Endothelial cell of umbilical vein (primary cell): ENCODE measurements around the gene STARD9. TPM values are rescaled to one million over a fixed set of nuclear protein-coding genes. Genes with fewer than 3 reads are reported as not detected.

ENCODE experiments used
- BruUV-seq: library from RNA; stranded (reverse); fragments of 400-500 nt; replicated peaks from 2 replicates; lab custom pipeline; 2021; lab: Mats Ljungman, UMichigan
- CTCF ChIA-PET: fragments of 300-600, 350-600 bp; sonication (Branson Sonifier 250); formaldehyde crosslinking; loops from one replicate; lab custom pipeline; 2021; ENCODE audit warnings: antibody characterized with exemption, inconsistent platforms; lab: Charles Lee
- POLR2A ChIA-PET: fragments of 300-600, 350-600 bp; sonication (Branson Sonifier 250); formaldehyde crosslinking; loops from one replicate; lab custom pipeline; 2021; ENCODE audit warnings: antibody characterized with exemption, inconsistent platforms; lab: Charles Lee
- DNase-seq: peaks from one replicate; pipeline ENCODE4 v3.0.0-alpha.2; 2011; ENCODE audit warnings: low read depth, low spot score
- FAIRE-seq: peaks from 2 replicates; lab custom pipeline; 2011; peaks lifted over from hg19 to GRCh38; lab: Jason Lieb, UNC
- H2AFZ ChIP-seq: 2 replicates; pipeline ENCODE4 v1.6.0; 2012; ENCODE audit warnings: low read depth, low read length, control low read depth, inconsistent platforms
- H3K27ac ChIP-seq: 2 replicates; pipeline ENCODE4 v1.5.1; 2011; ENCODE audit warnings: low read depth, mild to moderate bottlenecking, control low read depth, low read length, moderate library complexity; ENCODE audit not compliant: insufficient read depth
- H3K27me3 ChIP-seq, 2 experiments: 2 replicates each; pipeline versions ENCODE4 v1.6.0 to v1.6.1; 2011; ENCODE audit warnings: low read length in 2 of 2, mixed read lengths in 1 of 2; ENCODE audit not compliant: control insufficient read depth in 2 of 2, insufficient read depth in 2 of 2
- H3K36me3 ChIP-seq, 2 experiments: 2 replicates in 1 of 2; 3 replicates in 1 of 2; pipeline ENCODE4 v1.5.1; 2011; ENCODE audit warnings: low read length in 2 of 2, mild to moderate bottlenecking in 1 of 2, moderate library complexity in 1 of 2; ENCODE audit not compliant: control insufficient read depth in 2 of 2, insufficient read depth in 2 of 2; ENCODE audit errors: extremely low read depth in 1 of 2
- H3K4me1 ChIP-seq: 3 replicates; pipeline ENCODE4 v1.5.1; 2011; ENCODE audit warnings: mild to moderate bottlenecking, low read length; ENCODE audit not compliant: control insufficient read depth, insufficient read depth; ENCODE audit errors: extremely low read depth
- H3K4me2 ChIP-seq: 2 replicates; pipeline ENCODE4 v1.6.1; 2011; ENCODE audit warnings: low read length, control low read depth, mixed read lengths; ENCODE audit not compliant: insufficient read depth
- H3K4me3 ChIP-seq, 3 experiments: fragments of 200-600 bp in 1 of 3; sonication (generic), shearing (Covaris generic) in 1 of 3; replicated peaks in 1 of 3; 2 replicates each; pipeline ENCODE4 v1.5.1; 2011 to 2016; ENCODE audit warnings: control low read depth in 3 of 3, low read length in 3 of 3, mild to moderate bottlenecking in 2 of 3, inconsistent platforms in 1 of 3, low read depth in 1 of 3, moderate library complexity in 1 of 3; ENCODE audit not compliant: insufficient read depth in 1 of 3
- H3K79me2 ChIP-seq: 2 replicates; pipeline ENCODE4 v1.6.0; 2012; ENCODE audit warnings: low read length, inconsistent platforms; ENCODE audit not compliant: control insufficient read depth, insufficient read depth
- H3K9ac ChIP-seq: replicated peaks from 2 replicates; pipeline ENCODE3; 2011; ENCODE audit warnings: low read length, control low read depth; ENCODE audit not compliant: insufficient read depth; ENCODE audit errors: extremely low read depth
- H3K9me1 ChIP-seq: replicated peaks from 3 replicates; pipeline ENCODE4 v1.6.0; 2011; ENCODE audit warnings: mild to moderate bottlenecking, low read length; ENCODE audit not compliant: control insufficient read depth, insufficient read depth; ENCODE audit errors: extremely low read depth
- H3K9me3 ChIP-seq: replicated peaks from 2 replicates; pipeline ENCODE4 v1.5.1; 2012; ENCODE audit warnings: low read length, inconsistent platforms; ENCODE audit not compliant: control insufficient read depth, insufficient read depth
- H4K20me1 ChIP-seq: replicated peaks from 2 replicates; pipeline ENCODE3; 2011; ENCODE audit warnings: mild to moderate bottlenecking, low read length; ENCODE audit not compliant: control insufficient read depth, insufficient read depth; ENCODE audit errors: extremely low read depth
- EZH2 ChIP-seq: IDR thresholded peaks from 2 replicates; pipeline ENCODE4 v1.6.1; 2012; ENCODE audit warnings: borderline replicate concordance, low read depth, mild to moderate bottlenecking, moderate library complexity, low read length, inconsistent platforms; ENCODE audit not compliant: severe bottlenecking
- FOS ChIP-seq: IDR thresholded peaks from 2 replicates; pipeline ENCODE4 v1.6.1; 2011; ENCODE audit warnings: mild to moderate bottlenecking, low read length, moderate library complexity, borderline replicate concordance; ENCODE audit not compliant: insufficient read depth
- GATA2 ChIP-seq: IDR thresholded peaks from 2 replicates; pipeline ENCODE4 v1.7.0; 2011; ENCODE audit warnings: low read depth, mild to moderate bottlenecking, moderate library complexity, mixed read lengths, low read length; ENCODE audit not compliant: insufficient read length, insufficient read depth
- JUN ChIP-seq: IDR thresholded peaks from 2 replicates; pipeline ENCODE4 v1.6.1; 2011; ENCODE audit warnings: borderline replicate concordance, low read depth; ENCODE audit not compliant: insufficient read length, insufficient read depth
- MYC ChIP-seq: IDR thresholded peaks from one replicate; pipeline ENCODE4 v1.6.1; 2011; ENCODE audit warnings: mild to moderate bottlenecking, low read depth, low read length
- POLR2A ChIP-seq: IDR thresholded peaks from 2 replicates; pipeline ENCODE4 v1.6.1; 2012; ENCODE audit warnings: low read depth, mild to moderate bottlenecking, control low read depth, low read length
- POLR2AphosphoS5 ChIP-seq: IDR thresholded peaks from 2 replicates; pipeline ENCODE4 v1.6.1; 2012; ENCODE audit warnings: low read depth, mild to moderate bottlenecking, control low read depth, low read length, moderate library complexity; ENCODE audit not compliant: insufficient read depth
- dilution Hi-C: fragments of 300-500 bp; cut with MboI; formaldehyde crosslinking; loops from one replicate; pipeline ENCODE4 v1.15.0; 2019; ENCODE audit warnings: low sequenced_read_pairs; ENCODE audit not compliant: extremely low pct_ligation_motif_present
- intact Hi-C: fragments of 100-400 bp; cut with micrococcal nuclease; formaldehyde crosslinking; loops from one replicate; pipeline ENCODE4 v1.10.0; 2022
- polyA plus RNA-seq, 4 experiments: library from polyadenylated mRNA; depleted of rRNA in 3 of 4; stranded (reverse) in 3 of 4; unstranded in 1 of 4; fragments of >200 nt; gene quantifications; 2 replicates each; pipeline versions ENCODE4 v1.2.1 to v1.2.3, GENCODE V29; 2011 to 2012; ENCODE audit warnings: missing spikeins in 1 of 4
- total RNA-seq: library from RNA; stranded (reverse); gene quantifications from 2 replicates; pipeline ENCODE4 v1.2.3, GENCODE V29; 2021
- TF ChIP-seq, protein P1 (sequence below): IDR thresholded peaks from 2 replicates; pipeline ENCODE4 v1.6.1; 2011; ENCODE audit not compliant: insufficient read depth, insufficient read length
- TF ChIP-seq, protein P2 (sequence below), 2 donors: IDR thresholded peaks; 1 replicate in 1 of 2; 2 replicates in 1 of 2; pipeline ENCODE4 v1.5.1; 2011; ENCODE audit warnings: low read length in 2 of 2, mild to moderate bottlenecking in 2 of 2, moderate library complexity in 2 of 2, control low read depth in 1 of 2, inconsistent platforms in 1 of 2, low read depth in 1 of 2; ENCODE audit not compliant: insufficient read depth in 1 of 2; ENCODE audit errors: extremely low read depth in 1 of 2

STARD9 gene
- total and polyA plus RNA-seq, 2 donors (not counting 3 experiments of a cell fraction or from before 2014, with no cell fraction given): 4.6 to 17.5 TPM

DNA sequence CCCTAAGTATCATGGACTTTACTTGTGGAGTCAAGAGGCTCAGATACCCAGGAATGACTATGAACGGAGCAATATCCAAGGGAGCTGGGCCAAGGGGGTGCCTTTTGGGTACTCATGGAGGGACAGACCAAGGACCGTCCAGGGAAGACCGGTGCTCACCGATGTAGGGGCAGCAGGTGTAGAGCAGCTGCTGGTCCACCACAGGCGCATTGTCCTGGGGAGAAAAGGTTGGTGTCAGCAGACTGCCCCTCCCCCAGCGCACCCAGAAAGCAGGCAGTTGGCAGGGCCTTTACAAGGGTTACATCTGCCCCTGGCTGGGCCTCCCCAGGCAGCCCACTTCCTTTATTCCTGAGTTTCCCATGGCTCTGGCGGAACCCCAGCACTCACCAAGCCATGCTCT, 154.0 kb downstream of the STARD9 start:
- dilution Hi-C loops: no loop called here
- no peak overlapping the region for H3K9ac ChIP-seq
- no peak for DNase-seq
- ChIA-PET CTCF (interaction anchor here (1.3 to 5.5 kb wide), 2 partner anchors 197 kb away, joined by 7 to 30 read pairs; no protein-coding TSS in a partner anchor), POLR2A (no interaction called here)
- TF ChIP-seq MYC: no peak
- TF ChIP-seq EZH2: no peak
- no peak for TF ChIP-seq POLR2A
- TF ChIP-seq FOS: no peak
- no peak for TF ChIP-seq JUN
- TF ChIP-seq, protein P1, sequence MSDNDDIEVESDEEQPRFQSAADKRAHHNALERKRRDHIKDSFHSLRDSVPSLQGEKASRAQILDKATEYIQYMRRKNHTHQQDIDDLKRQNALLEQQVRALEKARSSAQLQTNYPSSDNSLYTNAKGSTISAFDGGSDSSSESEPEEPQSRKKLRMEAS: no peak
- TF ChIP-seq GATA2: no peak
- TF ChIP-seq POLR2AphosphoS5: no peak
- TF ChIP-seq, protein P2, sequence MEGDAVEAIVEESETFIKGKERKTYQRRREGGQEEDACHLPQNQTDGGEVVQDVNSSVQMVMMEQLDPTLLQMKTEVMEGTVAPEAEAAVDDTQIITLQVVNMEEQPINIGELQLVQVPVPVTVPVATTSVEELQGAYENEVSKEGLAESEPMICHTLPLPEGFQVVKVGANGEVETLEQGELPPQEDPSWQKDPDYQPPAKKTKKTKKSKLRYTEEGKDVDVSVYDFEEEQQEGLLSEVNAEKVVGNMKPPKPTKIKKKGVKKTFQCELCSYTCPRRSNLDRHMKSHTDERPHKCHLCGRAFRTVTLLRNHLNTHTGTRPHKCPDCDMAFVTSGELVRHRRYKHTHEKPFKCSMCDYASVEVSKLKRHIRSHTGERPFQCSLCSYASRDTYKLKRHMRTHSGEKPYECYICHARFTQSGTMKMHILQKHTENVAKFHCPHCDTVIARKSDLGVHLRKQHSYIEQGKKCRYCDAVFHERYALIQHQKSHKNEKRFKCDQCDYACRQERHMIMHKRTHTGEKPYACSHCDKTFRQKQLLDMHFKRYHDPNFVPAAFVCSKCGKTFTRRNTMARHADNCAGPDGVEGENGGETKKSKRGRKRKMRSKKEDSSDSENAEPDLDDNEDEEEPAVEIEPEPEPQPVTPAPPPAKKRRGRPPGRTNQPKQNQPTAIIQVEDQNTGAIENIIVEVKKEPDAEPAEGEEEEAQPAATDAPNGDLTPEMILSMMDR (IDR thresholded peaks at IDR 0.05; ENCODE audit: extremely low read depth in 1 of 2, insufficient read depth in 1 of 2, low read depth in 1 of 2, low read length in 2 of 2): no peak
- H3K9me3 ChIP-seq: no peaks in the 10 kb centered on the region
- no peaks in the 10 kb centered on the region for H3K9me1 ChIP-seq
- FAIRE-seq: no peak
- no peaks in the 10 kb centered on the region for H3K27me3 ChIP-seq
- peaks cover 2% of the 10 kb centered on the region for H3K79me2 ChIP-seq
- H3K4me3 ChIP-seq: no peak overlapping the region
- H3K27ac ChIP-seq: no peak overlapping the region
- peaks cover 22 to 71% of the 10 kb centered on the region in 2 experiments for H3K36me3 ChIP-seq
- no peak overlapping the region for H2AFZ ChIP-seq
- H3K4me2 ChIP-seq: no peak overlapping the region
- no peaks in the 10 kb centered on the region for H4K20me1 ChIP-seq
- H3K4me1 ChIP-seq: no peaks in the 10 kb centered on the region
- BruUV-seq: no TSS peak
- intact Hi-C loops: no loop called here
